A549 (cell line): ENCODE measurements around the gene KCNAB2. TPM values are rescaled to one million over a fixed set of nuclear protein-coding genes. Genes with fewer than 3 reads are reported as not detected.

Experiments
- ATAC-seq, 2 experiments: fragments of 200-7000 bp in 1 of 2; fragments of >200 bp in 1 of 2; cut with Nextera tagmentation in 1 of 2; cut with Tn5 transposase in 1 of 2; 3 replicates each; pipeline versions ENCODE4 v1.8.0 to v1.9.1; 2018 to 2020; ENCODE audit warnings: mild to moderate bottlenecking in 1 of 2, moderate library complexity in 1 of 2
- CTCF ChIA-PET: fragments of 300-600 bp; sonication (Branson Sonifier 250); formaldehyde crosslinking; extraction: SDS; loops from one replicate; lab custom pipeline; 2021; ENCODE audit warnings: antibody characterized with exemption, inconsistent platforms; lab: Yijun Ruan, JAX
- POLR2A ChIA-PET: fragments of 350-600 bp; formaldehyde crosslinking; extraction: SDS; loops from one replicate; lab custom pipeline; 2021; ENCODE audit warnings: antibody characterized with exemption, inconsistent platforms; lab: Yijun Ruan, JAX
- DNase-seq, 2 experiments: peaks; one replicate each; pipeline versions ENCODE4 v3.0.0 to v3.0.0-alpha.2; 2011 to 2016; ENCODE audit warnings: low read depth in 1 of 2, low spot score in 1 of 2
- FAIRE-seq: peaks from 2 replicates; lab custom pipeline; 2011; peaks lifted over from hg19 to GRCh38; lab: Jason Lieb, UNC
- H3K27ac ChIP-seq, 2 experiments: fragments of >200 bp; sonication (Bioruptor Twin); formaldehyde crosslinking; 3 replicates each; pipeline ENCODE4 v1.5.1; 2016 to 2017
- H3K4me1 ChIP-seq: fragments of >200 bp; sonication (Bioruptor Twin); formaldehyde crosslinking; 3 replicates; pipeline ENCODE4 v1.6.1; 2016
- H3K4me2 ChIP-seq: fragments of >200 bp; sonication (Bioruptor Twin); formaldehyde crosslinking; 3 replicates; pipeline ENCODE4 v1.6.1; 2016
- H3K4me3 ChIP-seq: fragments of >200 bp; sonication (Bioruptor Twin); formaldehyde crosslinking; 3 replicates; pipeline ENCODE4 v1.5.1; 2016
- H3K9me3 ChIP-seq: fragments of >200 bp; sonication (Bioruptor Twin); formaldehyde crosslinking; 3 replicates; pipeline ENCODE4 v1.6.1; 2016
- CBX2 ChIP-seq: fragments of 200-600 bp; sonication (generic); IDR thresholded peaks from 2 replicates; pipeline ENCODE4 v1.6.1; 2016; ENCODE audit warnings: low read depth, mild to moderate bottlenecking, borderline replicate concordance
- CEBPB ChIP-seq, 2 experiments: fragments of >200 bp in 1 of 2; sonication (Bioruptor Twin) in 1 of 2; formaldehyde crosslinking in 1 of 2; IDR thresholded peaks; 2 replicates each; pipeline ENCODE4 v1.6.1; 2012 to 2016
- CHD2 ChIP-seq: fragments of 150-350 bp; IDR thresholded peaks from 2 replicates; pipeline ENCODE4 v1.6.1; 2014; ENCODE audit warnings: low read length; ENCODE audit not compliant: partially characterized antibody
- CTCF ChIP-seq: fragments of >200 bp; sonication (Bioruptor Twin); formaldehyde crosslinking; IDR thresholded peaks from 3 replicates; pipeline ENCODE4 v1.5.1; 2016
- ELK1 ChIP-seq: fragments of 150-350 bp; IDR thresholded peaks from 2 replicates; pipeline ENCODE4 v1.6.1; 2014; ENCODE audit warnings: low read depth, mild to moderate bottlenecking, low read length
- FOSL2 ChIP-seq, 2 experiments: fragments of 450-650 bp in 1 of 2; fragments of >200 bp in 1 of 2; sonication (Bioruptor Twin) in 1 of 2; formaldehyde crosslinking; IDR thresholded peaks; 2 replicates each; pipeline versions ENCODE4 v1.5.0 to v1.6.1; 2016 to 2020; ENCODE audit warnings: mild to moderate bottlenecking in 1 of 2, moderate library complexity in 1 of 2
- HDAC2 ChIP-seq: fragments of 200-600 bp; sonication (generic); IDR thresholded peaks from 2 replicates; pipeline ENCODE4 v1.6.1; 2016
- KDM5A ChIP-seq: fragments of 200-600 bp; sonication (generic); IDR thresholded peaks from 2 replicates; pipeline ENCODE4 v1.6.1; 2016; ENCODE audit warnings: antibody characterized with exemption, mild to moderate bottlenecking
- MAFK ChIP-seq: fragments of 450-650 bp; IDR thresholded peaks from 2 replicates; pipeline ENCODE4 v1.6.1; 2014; ENCODE audit not compliant: partially characterized antibody
- MYC ChIP-seq: IDR thresholded peaks from 2 replicates; pipeline ENCODE4 v1.6.1; 2012; ENCODE audit warnings: mild to moderate bottlenecking, inconsistent platforms, low read length, improper control_type of control experiment, borderline replicate concordance
- NFE2L2 ChIP-seq: fragments of 150-350 bp; conservative IDR thresholded peaks from 2 replicates; pipeline ENCODE4 v1.6.1; 2014; ENCODE audit warnings: low read length
- PBX3 ChIP-seq: IDR thresholded peaks from 2 replicates; pipeline ENCODE4 v1.6.1; 2012
- POLR2A ChIP-seq: IDR thresholded peaks from 2 replicates; pipeline ENCODE4 v1.6.1; 2012; ENCODE audit warnings: mild to moderate bottlenecking, low read length
- POLR2AphosphoS2 ChIP-seq: conservative IDR thresholded peaks from 2 replicates; pipeline ENCODE4 v1.6.1; 2012; ENCODE audit warnings: low read length, improper control_type of control experiment, inconsistent platforms
- RAD21 ChIP-seq, 2 experiments: fragments of >200 bp in 1 of 2; sonication (Bioruptor Twin) in 1 of 2; formaldehyde crosslinking in 1 of 2; IDR thresholded peaks in 1 of 2; conservative IDR thresholded peaks in 1 of 2; 2 replicates in 1 of 2; 3 replicates in 1 of 2; pipeline ENCODE4 v1.6.1; 2012 to 2018; ENCODE audit warnings: inconsistent platforms in 1 of 2
- REST ChIP-seq: fragments of 200-600 bp; sonication (generic); IDR thresholded peaks from 2 replicates; pipeline ENCODE4 v1.6.1; 2016; ENCODE audit warnings: antibody characterized with exemption, mild to moderate bottlenecking, moderate library complexity
- RFX5 ChIP-seq: fragments of 450-650 bp; IDR thresholded peaks from 2 replicates; pipeline ENCODE4 v1.7.1; 2014; ENCODE audit warnings: antibody characterized with exemption, mild to moderate bottlenecking, moderate library complexity
- SMC3 ChIP-seq: fragments of >200 bp; sonication (Bioruptor Twin); formaldehyde crosslinking; IDR thresholded peaks from 3 replicates; pipeline ENCODE4 v1.6.1; 2018; ENCODE audit warnings: inconsistent platforms
- TFCP2L1 ChIP-seq: fragments of 250-450 bp; sonication (Bioruptor Pico); IDR thresholded peaks from 2 replicates; pipeline ENCODE4 v1.5.0; 2021; ENCODE audit warnings: mild to moderate bottlenecking
- TP53 ChIP-seq: fragments of 250-450 bp; sonication (Bioruptor Pico); IDR thresholded peaks from 2 replicates; pipeline ENCODE4 v1.5.0; 2021; ENCODE audit warnings: mild to moderate bottlenecking, moderate library complexity
- ZFP36 ChIP-seq: fragments of 450-650 bp; IDR thresholded peaks from 2 replicates; pipeline ENCODE4 v1.6.1; 2014; ENCODE audit warnings: borderline replicate concordance; ENCODE audit not compliant: partially characterized antibody
- ZNF302 ChIP-seq: fragments of 250-450 bp; sonication (Bioruptor Pico); IDR thresholded peaks from 2 replicates; pipeline ENCODE4 v1.9.0; 2021; ENCODE audit warnings: inconsistent platforms, mild to moderate bottlenecking, moderate library complexity
- ZSCAN20 ChIP-seq: fragments of 250-450 bp; sonication (Bioruptor Pico); IDR thresholded peaks from 2 replicates; pipeline ENCODE4 v1.8.0; 2022; ENCODE audit warnings: mild to moderate bottlenecking, moderate library complexity
- WGBS: methylation state at CpG from one replicate; pipeline ENCODE4 v1.1.6; 2017; ENCODE audit errors: missing lambda C conversion rate; 5-methylcytosine and 5-hydroxymethylcytosine counted together
- polyA plus RNA-seq, 4 experiments: library from polyadenylated mRNA; depleted of rRNA in 3 of 4; stranded (reverse); fragments of >200 nt; fragmentation: RNase III in 1 of 4; extraction: RNeasy Plus Mini Kit Qiagen cat#74134 plus additional on column Dnase treatment in 1 of 4; gene quantifications; 2 replicates in 3 of 4; 3 replicates in 1 of 4; pipeline ENCODE4 v1.2.3, GENCODE V29; 2011 to 2017
- TF ChIP-seq, protein P1 (sequence below): fragments of 250-450 bp; sonication (Bioruptor Pico); IDR thresholded peaks from 2 replicates; pipeline ENCODE4 v1.5.0; 2021; ENCODE audit warnings: mild to moderate bottlenecking, moderate library complexity, borderline replicate concordance

KCNAB2 gene
- polyA plus RNA-seq, 2 of the 4 experiments (the other 2 are of a cell fraction), result 7.3 to 9.9 TPM

GRCh38 chr1:6041432-6042062 lies 4.1 kb upstream of the KCNAB2 start:
- FAIRE-seq, result no peak
- no peaks in the 10 kb centered on the region for H3K9me3 ChIP-seq
- peak; percentile 21 to 89; a peak in 3 of 6 replicates for ATAC-seq
- no peak overlapping the region for H3K4me3 ChIP-seq
- H3K27ac ChIP-seq, result no peak overlapping the region
- peak; percentile 19 to 38 for DNase-seq
- no peaks in the 10 kb centered on the region for H3K4me1 ChIP-seq
- TF ChIP-seq PBX3 (no peak), RAD21 (conservative IDR thresholded peaks at IDR 0.05 in 1 of 2, IDR thresholded peaks at IDR 0.05 in 1 of 2) (peak in 1 of 2 experiments; percentile 42; a peak in 2 of 5 replicates), SMC3 (no peak), CTCF (peak; percentile 30)
- 72% methylated on average over 8 of the region's 20 CpGs for WGBS
- ChIA-PET CTCF (interaction anchor here (0.6 kb wide), 1 partner anchor 19 kb away, joined by 4 read pairs; no protein-coding TSS in a partner anchor), POLR2A (no interaction called here)
- no peak overlapping the region for H3K4me2 ChIP-seq

GRCh38 chr1:6043561-6043960 lies 2.1 kb upstream of the KCNAB2 start:
- no peaks in the 10 kb centered on the region for H3K4me1 ChIP-seq
- WGBS, result 81% methylated on average over 5 of the region's 5 CpGs
- POLR2A ChIA-PET, result no interaction called here
- H3K27ac ChIP-seq, result no peak overlapping the region
- FAIRE-seq, result no peak
- H3K9me3 ChIP-seq, result no peaks in the 10 kb centered on the region
- no peak overlapping the region for H3K4me2 ChIP-seq
- TF ChIP-seq KDM5A, result no peak
- TF ChIP-seq FOSL2 (IDR thresholded peaks at IDR 0.05), result no peak
- TF ChIP-seq FOSL2 (CRISPR knock-in tag; IDR thresholded peaks at IDR 0.05), result no peak
- no peak for TF ChIP-seq RFX5
- TF ChIP-seq, protein P1, sequence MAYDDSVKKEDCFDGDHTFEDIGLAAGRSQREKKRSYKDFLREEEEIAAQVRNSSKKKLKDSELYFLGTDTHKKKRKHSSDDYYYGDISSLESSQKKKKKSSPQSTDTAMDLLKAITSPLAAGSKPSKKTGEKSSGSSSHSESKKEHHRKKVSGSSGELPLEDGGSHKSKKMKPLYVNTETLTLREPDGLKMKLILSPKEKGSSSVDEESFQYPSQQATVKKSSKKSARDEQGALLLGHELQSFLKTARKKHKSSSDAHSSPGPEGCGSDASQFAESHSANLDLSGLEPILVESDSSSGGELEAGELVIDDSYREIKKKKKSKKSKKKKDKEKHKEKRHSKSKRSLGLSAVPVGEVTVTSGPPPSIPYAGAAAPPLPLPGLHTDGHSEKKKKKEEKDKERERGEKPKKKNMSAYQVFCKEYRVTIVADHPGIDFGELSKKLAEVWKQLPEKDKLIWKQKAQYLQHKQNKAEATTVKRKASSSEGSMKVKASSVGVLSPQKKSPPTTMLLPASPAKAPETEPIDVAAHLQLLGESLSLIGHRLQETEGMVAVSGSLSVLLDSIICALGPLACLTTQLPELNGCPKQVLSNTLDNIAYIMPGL (CRISPR knock-in tag), result no peak
- TF ChIP-seq TP53, result no peak
- no peak for TF ChIP-seq CHD2
- no peak for TF ChIP-seq MAFK
- no peak for TF ChIP-seq MYC
- no peak for TF ChIP-seq CEBPB (IDR thresholded peaks at IDR 0.05)
- no peak for TF ChIP-seq NFE2L2
- no peak for TF ChIP-seq CBX2
- no peak for TF ChIP-seq ZNF302 (CRISPR knock-in tag)
- no peak for TF ChIP-seq ELK1
- no peak for TF ChIP-seq POLR2A
- no peak for TF ChIP-seq POLR2AphosphoS2
- TF ChIP-seq ZFP36, result no peak
- TF ChIP-seq ZSCAN20 (CRISPR knock-in tag), result no peak
- TF ChIP-seq TFCP2L1 (CRISPR knock-in tag), result no peak
- TF ChIP-seq REST, result no peak
- no peak for TF ChIP-seq HDAC2
- TF ChIP-seq, all 56 proteins: peak for 0
- CTCF ChIA-PET, result interaction anchor here (1.0 to 1.9 kb wide), 3 partner anchors 9 to 201 kb away, joined by 3 to 5 read pairs (median 3); no protein-coding TSS in a partner anchor
- no peak for DNase-seq
- ATAC-seq, result no peak
- H3K4me3 ChIP-seq, result no peak overlapping the region
